NB4 (cell line): ENCODE data around the gene ZNF628.
A peak's percentile ranks its signal among the peaks of the same experiment; 100 is the strongest.

ENCODE experiments used
- DNase-seq: peaks from one replicate; pipeline ENCODE4 v3.0.0; 2010; ENCODE audit warnings: low read depth
- H3K4me3 ChIP-seq: one replicate; pipeline ENCODE4 v1.5.1; 2011; ENCODE audit warnings: mild to moderate bottlenecking, low read depth, low read length, moderate library complexity
- MYC ChIP-seq: IDR thresholded peaks from 2 replicates; pipeline ENCODE4 v1.6.1; 2011; ENCODE audit warnings: low read depth, low read length
- POLR2A ChIP-seq: IDR thresholded peaks from 2 replicates; pipeline ENCODE4 v1.6.1; 2011; ENCODE audit warnings: mild to moderate bottlenecking; ENCODE audit not compliant: insufficient read length; ENCODE audit errors: extremely low read depth
- TF ChIP-seq, protein P1 (sequence below): IDR thresholded peaks from one replicate; pipeline ENCODE4 v1.5.1; 2012; ENCODE audit warnings: low read depth, low read length
- TF ChIP-seq, protein P2 (sequence below): IDR thresholded peaks from 2 replicates; pipeline ENCODE4 v1.6.1; 2011; ENCODE audit warnings: low read depth, low read length

Gene ZNF628

DNA sequence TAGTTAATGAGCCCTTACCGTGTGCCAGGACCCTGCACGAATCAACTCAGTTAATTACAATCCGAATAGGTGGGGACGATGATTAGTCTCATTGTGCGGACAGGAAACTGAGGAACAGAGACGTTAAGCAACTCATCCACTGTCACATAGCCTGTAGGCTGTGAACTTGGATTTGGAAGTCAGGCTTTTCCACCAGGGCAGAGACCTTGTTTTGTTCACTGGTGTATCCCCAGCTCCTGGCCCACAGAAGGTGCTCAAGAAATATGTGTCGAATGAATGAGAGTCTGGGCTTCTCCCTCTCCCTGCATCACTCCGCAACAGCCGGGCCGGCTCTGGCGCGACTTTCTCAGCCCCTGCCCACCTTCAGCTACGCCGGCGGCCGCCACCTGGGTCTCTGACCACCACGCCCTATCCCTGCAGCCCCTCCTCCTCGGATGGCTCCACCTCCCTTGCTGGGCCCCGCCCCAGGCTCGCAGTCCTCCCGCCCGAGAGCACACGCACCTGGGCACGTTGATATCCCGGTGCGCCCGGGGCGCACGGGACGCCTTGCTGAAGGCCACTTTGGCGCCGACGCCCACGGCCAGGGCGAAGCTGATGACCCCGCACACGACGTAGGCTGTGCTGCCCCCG lies 34.6 kb upstream of the ZNF628 start:
- H3K4me3 ChIP-seq, result no peak overlapping the region
- TF ChIP-seq MYC (no peak), POLR2A (no peak)
- TF ChIP-seq, protein P1, sequence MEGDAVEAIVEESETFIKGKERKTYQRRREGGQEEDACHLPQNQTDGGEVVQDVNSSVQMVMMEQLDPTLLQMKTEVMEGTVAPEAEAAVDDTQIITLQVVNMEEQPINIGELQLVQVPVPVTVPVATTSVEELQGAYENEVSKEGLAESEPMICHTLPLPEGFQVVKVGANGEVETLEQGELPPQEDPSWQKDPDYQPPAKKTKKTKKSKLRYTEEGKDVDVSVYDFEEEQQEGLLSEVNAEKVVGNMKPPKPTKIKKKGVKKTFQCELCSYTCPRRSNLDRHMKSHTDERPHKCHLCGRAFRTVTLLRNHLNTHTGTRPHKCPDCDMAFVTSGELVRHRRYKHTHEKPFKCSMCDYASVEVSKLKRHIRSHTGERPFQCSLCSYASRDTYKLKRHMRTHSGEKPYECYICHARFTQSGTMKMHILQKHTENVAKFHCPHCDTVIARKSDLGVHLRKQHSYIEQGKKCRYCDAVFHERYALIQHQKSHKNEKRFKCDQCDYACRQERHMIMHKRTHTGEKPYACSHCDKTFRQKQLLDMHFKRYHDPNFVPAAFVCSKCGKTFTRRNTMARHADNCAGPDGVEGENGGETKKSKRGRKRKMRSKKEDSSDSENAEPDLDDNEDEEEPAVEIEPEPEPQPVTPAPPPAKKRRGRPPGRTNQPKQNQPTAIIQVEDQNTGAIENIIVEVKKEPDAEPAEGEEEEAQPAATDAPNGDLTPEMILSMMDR, result no peak
- TF ChIP-seq, protein P2, sequence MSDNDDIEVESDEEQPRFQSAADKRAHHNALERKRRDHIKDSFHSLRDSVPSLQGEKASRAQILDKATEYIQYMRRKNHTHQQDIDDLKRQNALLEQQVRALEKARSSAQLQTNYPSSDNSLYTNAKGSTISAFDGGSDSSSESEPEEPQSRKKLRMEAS, result no peak
- no peak for DNase-seq

DNA sequence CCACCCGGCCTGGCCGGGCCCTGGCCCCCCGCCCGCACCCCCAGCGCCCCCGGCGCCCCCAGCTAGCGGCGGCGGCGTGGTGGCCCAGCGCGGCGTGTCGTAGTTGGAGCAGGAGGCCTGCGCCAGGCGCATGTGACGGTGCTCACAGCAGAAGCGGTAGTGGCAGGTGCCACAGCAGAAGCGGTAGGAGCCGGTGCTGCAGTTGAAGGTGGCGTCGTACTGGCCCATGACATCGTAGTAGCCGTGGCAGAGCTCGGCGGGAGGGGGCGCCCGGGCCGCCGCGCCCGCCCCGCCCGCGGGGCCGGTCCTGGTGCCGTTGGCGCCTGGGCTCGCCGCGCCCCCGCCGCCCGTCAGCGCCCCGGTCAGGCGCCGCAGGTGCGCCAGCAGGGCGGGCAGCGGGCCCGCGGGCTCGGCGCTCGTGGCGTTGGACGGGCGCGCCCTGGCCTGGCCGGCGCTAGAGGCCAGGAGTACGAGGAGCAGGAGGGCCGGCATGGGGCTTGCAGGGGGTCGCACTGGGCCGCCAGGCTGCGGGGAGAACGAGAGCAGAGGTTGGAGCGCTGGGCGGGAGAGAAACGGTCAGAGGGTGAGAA lies 34.0 kb upstream of the ZNF628 start:
- H3K4me3 ChIP-seq, result no peak overlapping the region
- TF ChIP-seq, protein P2, result no peak
- TF ChIP-seq, protein P1, result no peak
- no peak for TF ChIP-seq MYC
- TF ChIP-seq POLR2A, result no peak
- DNase-seq, result no peak

DNA sequence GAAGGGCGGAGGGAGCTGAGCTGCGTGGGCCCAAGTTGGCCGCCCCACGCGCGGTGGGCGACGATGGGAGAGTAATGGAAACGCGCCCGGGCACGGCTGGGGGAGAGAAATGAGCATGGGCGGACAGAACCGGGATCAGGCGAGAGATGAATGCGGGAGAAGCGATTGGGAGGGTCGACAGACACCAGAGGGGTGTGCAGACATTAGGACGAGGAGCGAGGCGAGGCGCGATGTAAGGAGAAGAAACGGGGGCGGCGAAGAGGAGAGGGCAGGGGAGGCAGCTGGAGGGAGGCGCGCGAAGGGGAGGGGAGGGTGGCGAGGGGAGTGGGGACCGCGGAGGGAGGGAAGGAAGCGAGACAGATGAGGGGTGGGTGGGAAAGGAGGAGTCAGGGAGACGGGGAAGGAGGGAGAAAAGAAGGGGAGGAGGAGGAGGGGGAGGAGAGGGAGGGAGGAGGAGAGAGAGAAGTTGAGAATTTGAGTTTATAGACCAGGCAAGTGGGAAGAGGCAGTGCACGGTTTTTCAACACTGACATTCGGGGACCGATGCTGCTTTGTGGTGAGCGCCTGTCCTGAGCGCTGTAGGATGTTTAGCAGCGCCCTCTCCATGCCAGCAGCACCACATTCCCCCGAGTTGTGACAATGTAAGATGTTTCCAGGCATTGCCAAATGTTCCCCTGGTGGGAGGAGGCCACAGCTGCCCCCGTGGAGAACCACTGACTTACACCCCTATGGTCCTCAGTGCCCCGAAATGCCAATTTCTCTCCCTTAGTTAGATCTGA lies 33.2 kb upstream of the ZNF628 start, which contains the start of gene SHISA7:
TSS of gene SHISA7 (minus strand) at position 256 of the 779 bp plus-strand sequence. CDS start 437 bp downstream, outside the sequence.
- TF ChIP-seq, protein P2, result no peak
- TF ChIP-seq, protein P1, result no peak
- TF ChIP-seq POLR2A (no peak), MYC (no peak)
- DNase-seq, result peak; percentile 31
- no peak within 1 kb of the TSS for H3K4me3 ChIP-seq

DNA sequence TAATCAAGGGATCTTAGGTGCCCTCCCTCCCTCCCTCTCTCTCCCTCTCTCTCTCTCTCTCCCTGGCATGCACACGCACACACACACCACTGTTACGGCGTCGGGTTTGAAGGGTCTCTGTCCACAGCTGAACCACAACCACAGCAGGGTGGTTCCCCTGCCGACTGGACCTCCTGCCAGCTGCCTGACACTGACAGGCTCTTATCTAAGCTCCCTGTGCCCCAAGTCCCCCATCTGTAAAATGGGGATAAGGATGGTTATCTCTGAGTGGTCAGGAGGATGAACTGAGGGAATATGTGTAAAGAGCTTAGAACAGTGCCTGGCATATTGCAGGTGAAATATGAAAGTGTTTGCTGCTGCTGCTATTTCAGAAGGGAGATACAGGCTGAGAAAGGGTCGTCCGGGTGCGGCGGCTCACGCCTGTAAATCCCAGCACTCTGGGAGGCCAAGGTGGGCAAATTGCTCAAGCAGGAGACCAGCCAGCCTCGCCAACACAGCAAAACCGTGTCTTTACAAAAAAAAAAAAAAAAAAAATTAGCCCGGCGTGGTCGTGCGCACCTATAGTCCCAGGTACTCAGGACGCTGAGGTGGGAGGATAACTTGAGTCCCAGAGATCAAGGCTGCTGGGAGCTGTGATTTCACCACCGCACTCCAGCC lies 32.5 kb upstream of the ZNF628 start:
- TF ChIP-seq, protein P1, result no peak
- no peak for DNase-seq
- no peak overlapping the region for H3K4me3 ChIP-seq

DNA sequence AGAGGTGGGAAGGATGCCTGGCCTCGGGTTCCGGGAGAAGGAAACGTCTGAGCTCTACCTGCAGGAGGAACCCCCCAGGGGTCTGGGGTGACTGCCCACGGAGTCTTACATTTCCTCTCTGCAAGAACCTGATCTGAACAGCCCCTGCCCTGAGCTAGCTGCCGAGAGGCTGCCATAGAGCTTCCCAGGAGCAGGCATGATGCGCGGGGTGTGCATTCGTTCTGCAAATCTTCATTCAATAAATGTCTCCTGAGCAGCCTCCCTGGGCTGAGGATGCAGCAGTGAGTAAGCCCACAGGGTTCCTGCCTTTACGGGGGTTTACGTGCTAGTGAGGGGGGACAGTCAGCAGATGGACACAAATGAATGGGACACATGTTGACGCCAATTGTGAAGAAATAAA lies 31.8 kb upstream of the ZNF628 start:
- H3K4me3 ChIP-seq, result no peak overlapping the region
- TF ChIP-seq MYC (no peak), POLR2A (no peak)
- TF ChIP-seq, protein P1, result no peak
- TF ChIP-seq, protein P2, result no peak
- no peak for DNase-seq
